HG02870 (cell line): ENCODE results near the gene RBPJ.
"Not testable (repeated sequence)": the region's sequence is repeated elsewhere in the genome, so short reads cannot be mapped to it uniquely, and the experiment has no call there.

Experiments used
- ATAC-seq: cut with Tn5 transposase; IDR thresholded peaks from one replicate; pipeline ENCODE4 v1.9.1; 2021; ENCODE audit warnings: mild to moderate bottlenecking, moderate library complexity; ENCODE audit not compliant: unreplicated experiment

RBPJ gene

GRCh38 chr4:26369132-26369531, 48.3 kb downstream of the RBPJ start:
- no peak for ATAC-seq

GRCh38 chr4:26369581-26369980, 48.8 kb downstream of the RBPJ start:
- no peak for ATAC-seq

- ATAC-seq, result no peak
Measured at GRCh38 chr4:26372076-26372475, 51.3 kb downstream of the RBPJ start.

GRCh38 chr4:26372525-26373172, 51.8 kb downstream of the RBPJ start:
- peak; percentile 68 for ATAC-seq

GRCh38 chr4:26375551-26375950, 54.7 kb downstream of the RBPJ start:
- no peak for ATAC-seq

- peak; percentile 40 for ATAC-seq
Measured at GRCh38 chr4:26377328-26378311, 56.8 kb downstream of the RBPJ start.

- ATAC-seq, result no peak
Measured at GRCh38 chr4:26379837-26380236, 59.0 kb downstream of the RBPJ start.

- ATAC-seq, result no peak
Measured at GRCh38 chr4:26380740-26381139, 59.9 kb downstream of the RBPJ start.

GRCh38 chr4:26384380-26385057, 63.7 kb downstream of the RBPJ start:
- no peak for ATAC-seq

GRCh38 chr4:26385690-26386089, 64.9 kb downstream of the RBPJ start:
- ATAC-seq, result no peak

GRCh38 chr4:26386386-26386785, 65.6 kb downstream of the RBPJ start:
- no peak for ATAC-seq

- no peak for ATAC-seq
Measured at GRCh38 chr4:26388671-26389070, 67.9 kb downstream of the RBPJ start.

- no peak for ATAC-seq
Measured at GRCh38 chr4:26397086-26397485, 76.3 kb downstream of the RBPJ start.

- no peak for ATAC-seq
Measured at GRCh38 chr4:26400132-26400531, 79.3 kb downstream of the RBPJ start.

- not testable (repeated sequence) for ATAC-seq
Measured at GRCh38 chr4:26402017-26402416, 81.2 kb downstream of the RBPJ start.

GRCh38 chr4:26402458-26402857, 81.6 kb downstream of the RBPJ start:
- ATAC-seq, result peak; percentile 72

- no peak for ATAC-seq
Measured at GRCh38 chr4:26404743-26405206, 84.0 kb downstream of the RBPJ start.

GRCh38 chr4:26406346-26406975, 85.6 kb downstream of the RBPJ start:
- ATAC-seq, result no peak

GRCh38 chr4:26407476-26407875, 86.7 kb downstream of the RBPJ start:
- ATAC-seq, result no peak

- no peak for ATAC-seq
Measured at GRCh38 chr4:26410385-26411293, 89.8 kb downstream of the RBPJ start.
